ENCODE measurements around the gene AFAP1.

Gene AFAP1
- total RNA-seq: 0.10 to 2.2 (median 0.50) reads per million in 18 experiments

DNA sequence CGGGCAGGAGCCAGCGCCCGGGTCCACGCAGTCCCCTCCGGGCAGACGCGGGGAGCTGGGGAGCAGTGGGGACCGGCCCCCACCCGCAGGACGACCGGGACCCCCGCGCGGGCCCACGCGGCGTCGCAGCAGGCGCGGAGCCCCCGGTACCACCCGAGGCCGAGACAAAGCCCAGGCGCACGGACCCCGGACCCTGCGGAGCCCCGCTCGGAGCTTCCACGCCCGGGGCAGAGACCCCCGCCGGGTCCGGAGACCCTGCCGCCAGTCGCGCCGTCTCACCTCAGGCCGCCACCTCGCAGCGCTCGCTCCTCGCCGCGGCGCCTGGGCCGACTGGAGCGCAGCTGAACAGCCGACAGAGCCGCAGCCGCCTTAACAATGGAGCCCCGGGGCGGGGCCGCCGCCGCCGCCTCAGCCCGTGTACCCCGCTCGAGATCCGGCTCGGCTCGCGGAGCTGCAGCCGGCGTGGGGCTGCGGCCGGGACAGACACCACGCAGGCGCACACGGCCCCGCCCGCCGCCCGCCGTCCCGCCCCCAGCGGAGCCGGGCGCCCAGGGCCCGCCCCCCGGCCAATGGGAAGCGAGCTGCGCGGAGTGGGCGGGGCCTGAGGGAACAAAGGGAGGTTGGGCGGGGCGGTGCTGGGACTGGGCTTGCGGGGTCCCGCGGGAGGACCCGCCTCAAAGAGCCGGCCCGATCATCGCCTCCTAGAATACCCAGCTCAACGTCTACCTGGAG lies at the start of gene AFAP1:
Gene AFAP1 (minus strand): TSS at position 485 of the 732 bp plus-strand sequence. CDS start 67,783 bp downstream, outside the sequence.
- DNase-seq: peak; percentile 31 to 75

DNA sequence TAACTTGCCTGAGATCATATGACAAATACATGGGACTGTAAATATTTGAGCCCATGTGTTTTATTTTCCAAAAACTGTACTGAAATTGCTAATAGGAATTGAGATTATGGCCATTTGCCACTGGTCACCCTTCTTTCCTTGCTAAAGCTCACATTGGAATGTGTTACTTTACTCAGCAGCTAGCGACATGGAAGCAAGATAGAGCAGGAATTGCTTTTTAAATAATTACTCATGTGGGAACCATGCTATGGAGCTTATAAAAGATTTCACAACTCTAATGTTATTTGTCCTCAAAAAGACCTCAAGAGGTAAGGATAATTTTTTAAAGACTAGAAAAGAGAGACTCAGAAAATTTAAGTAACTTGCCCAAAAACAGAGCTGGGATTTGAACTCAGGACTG lies 48.8 kb upstream of the AFAP1 start:
- no peak for DNase-seq

GRCh38 chr4:7987148-7987989 lies 47.7 kb upstream of the AFAP1 start:
- peak; percentile 60 to 72 for DNase-seq

GRCh38 chr4:7985891-7986441 lies 46.3 kb upstream of the AFAP1 start:
- no peak for DNase-seq

DNA sequence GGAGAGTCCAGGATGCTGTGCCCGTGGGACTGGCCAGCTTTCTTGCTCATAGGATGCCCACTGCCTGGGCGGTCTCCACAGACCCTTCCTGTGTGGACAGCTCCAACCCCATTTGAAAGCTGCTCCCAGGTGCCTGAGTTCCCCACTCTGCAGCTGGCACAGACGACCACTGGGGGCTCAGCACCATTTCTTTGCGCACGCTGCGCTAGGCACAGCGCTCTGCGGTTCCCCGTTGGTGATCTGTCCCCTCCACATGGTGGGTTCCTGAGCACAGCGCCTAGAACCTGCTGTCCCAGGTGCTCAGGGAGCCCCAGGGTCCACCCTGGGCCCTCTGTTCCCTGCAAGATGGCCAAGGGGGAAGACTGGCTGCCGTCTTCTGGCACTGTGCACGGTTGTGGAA lies 45.4 kb upstream of the AFAP1 start:
- DNase-seq: no peak

- no peak for DNase-seq
Measured at GRCh38 chr4:7984286-7984925, 44.7 kb upstream of the AFAP1 start.

GRCh38 chr4:7983296-7983695 lies 43.6 kb upstream of the AFAP1 start:
- DNase-seq: no peak

DNA sequence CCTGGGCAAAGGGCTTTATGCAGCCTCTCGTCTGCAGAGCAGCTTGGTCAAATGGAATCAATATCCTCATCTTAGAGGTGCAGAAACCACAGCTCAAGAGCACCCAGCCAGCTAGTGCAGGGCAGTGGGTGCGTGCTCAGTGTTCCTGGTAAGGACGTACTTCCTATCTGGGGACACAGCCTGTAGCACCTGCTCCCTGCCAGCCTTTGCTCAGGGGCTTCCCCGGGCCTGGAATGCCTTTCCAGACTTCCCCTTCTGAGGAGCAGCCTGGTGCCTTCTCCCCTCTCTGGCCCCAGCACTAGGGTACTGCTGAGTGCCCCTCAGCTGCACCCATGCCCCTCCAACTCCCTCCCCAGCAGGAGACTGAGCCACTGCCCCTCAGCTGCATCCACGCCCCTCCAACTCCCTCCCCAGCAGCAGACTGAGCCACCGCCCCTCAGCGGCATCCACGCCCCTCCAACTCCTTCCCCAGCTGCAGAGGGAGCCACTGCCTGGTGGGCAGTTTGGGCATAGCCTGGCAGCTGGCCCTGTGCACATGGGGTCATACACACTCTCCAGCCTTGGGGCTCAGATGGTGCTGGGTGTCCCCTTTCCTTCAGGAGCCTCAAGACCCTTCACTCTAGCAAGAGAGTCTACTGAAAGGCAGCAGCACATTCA lies 42.2 kb upstream of the AFAP1 start:
- no peak for DNase-seq

DNA sequence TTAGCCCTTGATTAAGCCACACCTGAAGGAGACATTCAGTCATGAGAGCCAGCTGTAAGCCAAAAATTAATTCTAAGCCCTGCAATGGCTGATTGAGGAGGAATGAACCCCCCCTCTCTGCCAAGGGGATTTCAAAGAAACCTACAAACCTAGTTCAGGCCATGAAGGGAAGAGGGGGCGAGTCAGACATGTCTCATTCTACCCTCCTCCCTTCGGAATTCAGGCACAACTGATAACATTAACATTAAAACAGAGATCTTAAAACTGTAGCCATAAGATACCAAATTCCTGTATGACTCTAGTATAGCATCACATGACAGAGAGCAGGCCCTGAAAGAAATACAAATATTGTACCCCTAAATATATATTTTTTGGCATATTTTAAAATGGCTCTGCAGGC lies 40.4 kb upstream of the AFAP1 start:
- no peak for DNase-seq

GRCh38 chr4:7979652-7979968 lies 39.9 kb upstream of the AFAP1 start:
- no peak for DNase-seq

DNA sequence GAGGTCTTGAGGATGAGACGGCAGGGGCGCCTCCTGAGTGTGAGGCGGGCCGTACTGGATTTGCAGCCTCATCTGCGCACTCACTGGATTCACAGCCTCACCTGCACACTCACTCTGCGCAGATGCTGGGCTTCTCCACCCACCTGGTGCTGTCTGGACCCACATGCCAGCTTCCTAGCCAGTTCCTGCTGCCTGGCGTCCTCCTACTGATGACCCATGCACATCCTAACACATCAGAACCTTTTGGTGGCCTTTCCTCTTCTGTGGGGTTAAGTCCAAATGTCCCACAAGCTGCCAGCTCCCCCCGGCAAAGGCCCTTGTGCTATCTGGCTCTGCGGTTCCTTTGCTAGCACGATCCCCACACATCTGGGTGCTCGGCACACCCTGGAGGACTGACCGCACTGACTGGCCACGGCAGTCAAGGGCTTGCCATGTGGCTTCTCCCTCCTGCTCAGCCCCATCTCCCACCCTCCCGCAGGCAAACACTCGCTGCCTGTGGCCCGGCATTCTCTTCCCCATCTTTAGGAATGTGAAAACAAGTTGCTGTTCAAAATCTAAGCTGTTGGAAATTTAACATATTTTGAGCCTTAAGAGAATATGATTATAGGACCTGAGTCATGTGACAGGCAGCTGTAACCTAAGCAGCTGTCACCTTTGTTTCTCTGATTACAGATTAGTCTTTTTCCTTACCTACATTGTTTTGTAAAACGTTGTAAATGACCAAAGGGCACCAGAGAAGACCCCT lies 39.4 kb upstream of the AFAP1 start:
- DNase-seq: no peak

DNA sequence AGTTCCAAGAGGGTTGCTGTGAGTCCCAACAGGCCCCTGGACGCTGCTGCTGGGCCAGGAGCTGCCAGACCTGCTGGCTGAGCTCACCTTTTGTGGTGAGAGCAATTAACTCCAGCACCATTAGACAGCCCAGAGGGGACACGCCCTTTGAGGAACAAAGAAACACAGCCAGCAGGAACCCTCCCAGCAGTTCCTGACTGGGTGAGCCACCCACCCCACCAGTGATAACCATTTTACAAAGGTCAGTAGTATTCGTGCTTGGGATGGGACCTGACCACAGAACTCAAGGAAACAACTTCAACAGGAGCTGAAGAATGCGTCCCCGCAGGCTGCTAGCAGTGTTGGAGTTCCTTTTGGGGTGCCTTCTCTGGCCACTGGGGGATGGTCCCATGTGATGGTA lies 38.8 kb upstream of the AFAP1 start:
- no peak for DNase-seq

DNA sequence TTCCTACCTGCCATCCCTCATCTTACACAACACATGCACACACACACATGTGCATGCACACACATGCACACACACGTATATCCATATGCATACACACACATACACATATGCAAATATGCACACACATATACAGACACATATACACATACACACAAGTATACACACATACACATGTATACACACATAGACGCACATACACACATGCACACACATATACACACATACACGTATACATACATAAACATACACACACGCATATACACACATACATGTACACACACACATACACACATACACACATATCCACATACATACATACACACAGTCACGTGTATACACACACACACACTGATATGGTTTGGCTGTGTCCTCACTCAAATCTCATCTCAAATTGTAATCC lies 37.0 kb upstream of the AFAP1 start:
- no peak for DNase-seq

GRCh38 chr4:7976025-7976424 lies 36.4 kb upstream of the AFAP1 start:
- no peak for DNase-seq

GRCh38 chr4:7974425-7974824 lies 34.8 kb upstream of the AFAP1 start:
- DNase-seq: no peak

DNA sequence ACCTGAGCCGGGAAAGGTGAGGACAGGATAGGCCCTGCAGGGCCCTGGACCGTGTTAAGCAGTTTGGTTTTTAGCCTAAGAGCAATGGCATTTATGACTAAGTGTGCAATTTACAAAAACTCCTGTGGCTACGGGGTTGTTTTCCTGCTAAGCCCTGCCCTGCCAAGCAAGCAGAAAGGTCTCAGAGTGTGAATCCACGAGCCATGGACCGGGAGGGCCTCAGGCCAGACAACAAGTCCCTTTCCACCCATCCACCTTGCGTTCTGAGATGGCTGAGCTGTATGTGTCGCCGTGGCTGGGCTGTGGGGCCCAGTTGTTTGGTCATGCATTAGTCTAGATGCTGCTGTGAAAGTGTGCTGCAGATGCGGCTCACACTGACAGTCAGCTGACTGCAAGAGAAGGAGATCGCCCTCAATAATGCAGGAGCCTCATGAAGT lies 33.9 kb upstream of the AFAP1 start:
- DNase-seq: no peak

DNA sequence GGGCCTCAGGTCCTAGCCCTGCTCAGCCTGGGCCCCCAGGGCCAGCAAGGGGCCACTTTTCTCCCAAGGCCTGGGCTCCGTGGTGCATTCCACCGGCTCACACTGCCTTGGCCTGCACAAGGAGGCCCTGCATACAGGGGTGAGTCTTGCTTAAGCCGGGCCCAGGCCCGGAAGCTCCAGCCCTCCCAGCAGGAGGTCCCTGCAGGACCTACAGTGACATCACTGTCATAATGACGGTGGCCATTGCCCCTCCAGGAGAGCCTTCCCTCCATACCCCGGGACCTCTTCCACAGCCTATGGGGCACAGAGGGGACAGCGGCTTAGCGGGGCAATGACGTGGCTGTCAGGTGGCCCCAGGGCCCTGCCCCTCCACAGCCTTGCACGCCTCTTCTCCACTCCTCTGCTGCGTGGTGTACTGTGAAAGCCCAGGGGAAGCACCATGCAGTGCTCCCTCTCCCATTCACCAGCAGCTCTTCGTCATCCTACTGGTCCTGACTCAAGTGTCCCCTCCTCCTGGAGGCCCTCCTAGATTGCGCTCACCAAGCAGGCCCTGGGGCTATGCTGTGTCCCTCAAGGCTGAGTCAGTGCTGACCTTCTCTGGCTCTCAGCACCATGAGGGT lies 32.3 kb upstream of the AFAP1 start:
- DNase-seq: no peak

- no peak for DNase-seq
Measured at GRCh38 chr4:7971159-7971631, 31.5 kb upstream of the AFAP1 start.

GRCh38 chr4:7970361-7970946 lies 30.8 kb upstream of the AFAP1 start:
- no peak for DNase-seq

GRCh38 chr4:7968262-7968896 lies 28.7 kb upstream of the AFAP1 start:
- DNase-seq: no peak

Measured in inflammatory macrophage (primary cell).